ENCODE measurements around the gene TRMT44. TPM values are rescaled to one million over a fixed set of nuclear protein-coding genes. Genes with fewer than 3 reads are reported as not detected.

The TRMT44 gene, protein sequence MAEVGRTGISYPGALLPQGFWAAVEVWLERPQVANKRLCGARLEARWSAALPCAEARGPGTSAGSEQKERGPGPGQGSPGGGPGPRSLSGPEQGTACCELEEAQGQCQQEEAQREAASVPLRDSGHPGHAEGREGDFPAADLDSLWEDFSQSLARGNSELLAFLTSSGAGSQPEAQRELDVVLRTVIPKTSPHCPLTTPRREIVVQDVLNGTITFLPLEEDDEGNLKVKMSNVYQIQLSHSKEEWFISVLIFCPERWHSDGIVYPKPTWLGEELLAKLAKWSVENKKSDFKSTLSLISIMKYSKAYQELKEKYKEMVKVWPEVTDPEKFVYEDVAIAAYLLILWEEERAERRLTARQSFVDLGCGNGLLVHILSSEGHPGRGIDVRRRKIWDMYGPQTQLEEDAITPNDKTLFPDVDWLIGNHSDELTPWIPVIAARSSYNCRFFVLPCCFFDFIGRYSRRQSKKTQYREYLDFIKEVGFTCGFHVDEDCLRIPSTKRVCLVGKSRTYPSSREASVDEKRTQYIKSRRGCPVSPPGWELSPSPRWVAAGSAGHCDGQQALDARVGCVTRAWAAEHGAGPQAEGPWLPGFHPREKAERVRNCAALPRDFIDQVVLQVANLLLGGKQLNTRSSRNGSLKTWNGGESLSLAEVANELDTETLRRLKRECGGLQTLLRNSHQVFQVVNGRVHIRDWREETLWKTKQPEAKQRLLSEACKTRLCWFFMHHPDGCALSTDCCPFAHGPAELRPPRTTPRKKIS
- 10 to 100 TPM; 39.0 to 61.0 (median 49.2) TPM for total RNA-seq

DNA sequence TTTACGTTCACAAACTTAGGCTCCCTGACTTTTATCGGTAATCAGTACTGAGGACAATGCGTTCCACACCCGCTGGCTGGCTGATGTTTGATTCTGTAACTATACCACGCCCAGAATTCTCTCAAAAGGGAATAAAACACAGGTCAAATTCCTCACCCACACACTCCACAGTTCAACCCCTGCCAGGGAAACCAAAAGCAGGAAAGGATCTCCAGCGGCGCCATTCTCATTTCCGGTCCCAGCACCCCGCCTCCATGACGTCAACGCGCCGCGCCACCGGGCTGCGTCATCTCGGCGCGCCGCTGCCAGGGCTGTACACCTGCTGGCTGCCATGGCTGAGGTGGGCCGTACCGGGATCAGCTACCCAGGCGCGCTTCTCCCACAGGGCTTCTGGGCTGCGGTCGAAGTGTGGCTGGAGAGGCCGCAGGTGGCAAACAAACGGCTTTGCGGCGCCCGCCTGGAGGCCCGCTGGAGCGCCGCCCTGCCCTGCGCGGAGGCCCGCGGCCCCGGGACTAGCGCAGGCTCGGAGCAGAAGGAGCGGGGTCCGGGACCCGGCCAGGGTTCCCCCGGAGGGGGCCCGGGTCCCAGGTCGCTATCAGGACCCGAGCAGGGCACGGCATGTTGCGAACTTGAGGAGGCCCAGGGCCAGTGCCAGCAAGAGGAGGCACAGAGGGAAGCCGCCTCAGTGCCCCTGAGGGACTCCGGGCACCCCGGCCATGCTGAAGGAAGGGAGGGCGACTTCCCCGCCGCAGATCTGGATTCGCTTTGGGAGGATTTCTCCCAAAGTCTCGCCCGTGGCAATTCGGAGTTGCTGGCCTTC is at the start of gene TRMT44, which contains the start of gene ACOX3:
Gene TRMT44, plus strand, starts transcription at position 286 of the 820 bp plus-strand sequence. Its CDS starts 46 bp downstream, at position 332.
Gene ACOX3, minus strand, starts transcription at position 232 of the 820 bp plus-strand sequence. CDS start 24,202 bp downstream, outside the sequence.
- H3K4me3 ChIP-seq (ENCODE audit: low read depth, poor library complexity, severe bottlenecking) = peak within 1 kb of the TSS; percentile 93
- WGBS, 2 donors = 0 to 1% methylated on average over 23 to 53 of the region's 60 CpGs
- TF ChIP-seq, protein P1, sequence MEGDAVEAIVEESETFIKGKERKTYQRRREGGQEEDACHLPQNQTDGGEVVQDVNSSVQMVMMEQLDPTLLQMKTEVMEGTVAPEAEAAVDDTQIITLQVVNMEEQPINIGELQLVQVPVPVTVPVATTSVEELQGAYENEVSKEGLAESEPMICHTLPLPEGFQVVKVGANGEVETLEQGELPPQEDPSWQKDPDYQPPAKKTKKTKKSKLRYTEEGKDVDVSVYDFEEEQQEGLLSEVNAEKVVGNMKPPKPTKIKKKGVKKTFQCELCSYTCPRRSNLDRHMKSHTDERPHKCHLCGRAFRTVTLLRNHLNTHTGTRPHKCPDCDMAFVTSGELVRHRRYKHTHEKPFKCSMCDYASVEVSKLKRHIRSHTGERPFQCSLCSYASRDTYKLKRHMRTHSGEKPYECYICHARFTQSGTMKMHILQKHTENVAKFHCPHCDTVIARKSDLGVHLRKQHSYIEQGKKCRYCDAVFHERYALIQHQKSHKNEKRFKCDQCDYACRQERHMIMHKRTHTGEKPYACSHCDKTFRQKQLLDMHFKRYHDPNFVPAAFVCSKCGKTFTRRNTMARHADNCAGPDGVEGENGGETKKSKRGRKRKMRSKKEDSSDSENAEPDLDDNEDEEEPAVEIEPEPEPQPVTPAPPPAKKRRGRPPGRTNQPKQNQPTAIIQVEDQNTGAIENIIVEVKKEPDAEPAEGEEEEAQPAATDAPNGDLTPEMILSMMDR (IDR thresholded peaks at IDR 0.05) = no peak
- peak in 1 of 2 donors; percentile 18 for TF ChIP-seq POLR2A (IDR thresholded peaks at IDR 0.05)
- intact Hi-C loops (cut with DNase I; ENCODE audit: low total_unique reads) = no loop called here
- peak; percentile 91 to 98 for DNase-seq (ENCODE audit: low spot score in 2 of 2)

DNA sequence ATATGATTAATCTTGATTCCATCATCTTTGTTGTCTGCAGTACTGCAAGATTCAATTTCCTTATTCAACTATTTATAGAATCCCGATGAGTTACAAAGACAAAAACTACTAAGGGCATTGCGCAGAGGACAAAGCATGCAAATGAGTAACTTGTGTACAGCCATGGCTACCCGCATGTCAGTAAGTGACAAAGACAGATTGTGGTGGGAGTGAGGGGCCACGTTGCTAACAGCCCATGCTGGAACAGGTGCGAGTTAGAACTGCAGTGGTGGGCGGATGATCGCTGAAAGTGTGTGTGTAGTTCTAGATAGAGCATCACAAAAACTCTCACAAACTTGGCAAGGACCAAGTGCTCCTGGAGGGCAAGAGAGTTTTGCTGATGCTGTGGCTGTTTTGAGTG is 49.5 kb upstream of the TRMT44 start:
- intact Hi-C loops (cut with DNase I; ENCODE audit: low total_unique reads) = no loop called here
- WGBS, 2 donors = 87 to 93% methylated on average over 7 of the region's 7 CpGs
- no peak for DNase-seq (ENCODE audit: low spot score in 2 of 2)
- TF ChIP-seq POLR2A (IDR thresholded peaks at IDR 0.05) = no peak
- TF ChIP-seq, protein P1 (IDR thresholded peaks at IDR 0.05) = no peak
- no peak overlapping the region for H3K4me3 ChIP-seq (ENCODE audit: low read depth, poor library complexity, severe bottlenecking)

DNA sequence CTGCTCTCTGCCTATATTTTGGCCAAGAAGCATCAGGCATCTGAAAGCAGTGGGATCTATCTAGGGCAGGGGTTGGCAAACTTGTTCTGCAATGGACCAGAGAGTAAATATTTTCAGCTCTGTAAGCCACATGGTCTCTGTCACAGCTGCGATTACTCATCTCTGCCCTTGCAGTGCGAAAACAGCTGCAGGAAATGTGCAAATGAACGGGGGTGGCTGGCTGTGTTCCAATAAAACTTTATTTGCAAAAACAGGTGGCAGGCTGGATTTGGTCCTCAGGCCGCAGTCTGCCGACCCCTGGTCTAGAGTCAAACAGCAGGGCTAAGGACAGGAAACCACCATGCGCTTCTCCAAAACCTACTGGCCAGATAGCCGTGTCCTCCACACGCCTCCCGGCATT is 48.6 kb upstream of the TRMT44 start:
- intact Hi-C loops (cut with DNase I; ENCODE audit: low total_unique reads) = no loop called here
- TF ChIP-seq, protein P1 (IDR thresholded peaks at IDR 0.05) = no peak
- TF ChIP-seq POLR2A (IDR thresholded peaks at IDR 0.05) = no peak
- 59 to 73% methylated on average over 9 of the region's 9 CpGs for WGBS, 2 donors
- peak in 1 of 2 donors; percentile 61 for DNase-seq (ENCODE audit: low spot score in 2 of 2)
- H3K4me3 ChIP-seq (ENCODE audit: low read depth, poor library complexity, severe bottlenecking) = no peak overlapping the region

DNA sequence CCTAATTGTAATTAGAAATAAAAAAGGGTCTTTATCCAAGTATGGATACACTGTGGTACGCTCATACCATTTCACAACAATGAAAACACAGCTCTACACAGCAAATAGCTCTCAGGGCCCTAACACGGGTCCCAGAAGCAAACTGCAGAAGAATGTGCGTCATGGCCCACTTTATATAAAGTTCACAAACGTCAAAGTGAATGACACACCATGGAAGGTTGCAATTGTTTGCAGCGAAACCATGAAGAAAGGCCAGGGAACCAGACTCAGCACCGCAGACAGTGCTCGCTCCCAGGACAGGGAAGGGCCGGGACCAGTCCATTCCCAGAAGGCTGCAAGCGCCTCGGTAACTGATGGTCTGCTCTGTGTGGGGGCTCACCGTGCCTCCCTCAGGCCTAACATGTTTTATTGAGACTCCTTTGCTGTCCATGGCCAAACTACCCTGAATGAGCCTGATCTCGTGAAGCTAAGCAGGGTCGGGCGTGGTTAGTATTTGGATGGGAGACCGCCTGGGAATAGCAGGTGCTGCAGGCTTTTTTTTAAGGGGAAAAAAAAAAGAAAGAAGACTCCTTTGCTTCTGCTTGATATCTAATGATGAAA is 47.9 kb upstream of the TRMT44 start:
- TF ChIP-seq, protein P1 (IDR thresholded peaks at IDR 0.05) = no peak
- no peak for TF ChIP-seq POLR2A (IDR thresholded peaks at IDR 0.05)
- intact Hi-C loops (cut with DNase I; ENCODE audit: low total_unique reads) = no loop called here
- H3K4me3 ChIP-seq (ENCODE audit: low read depth, poor library complexity, severe bottlenecking) = no peak overlapping the region
- no peak for DNase-seq (ENCODE audit: low spot score in 2 of 2)
- WGBS, 2 donors = 82 to 86% methylated on average over 15 of the region's 15 CpGs

DNA sequence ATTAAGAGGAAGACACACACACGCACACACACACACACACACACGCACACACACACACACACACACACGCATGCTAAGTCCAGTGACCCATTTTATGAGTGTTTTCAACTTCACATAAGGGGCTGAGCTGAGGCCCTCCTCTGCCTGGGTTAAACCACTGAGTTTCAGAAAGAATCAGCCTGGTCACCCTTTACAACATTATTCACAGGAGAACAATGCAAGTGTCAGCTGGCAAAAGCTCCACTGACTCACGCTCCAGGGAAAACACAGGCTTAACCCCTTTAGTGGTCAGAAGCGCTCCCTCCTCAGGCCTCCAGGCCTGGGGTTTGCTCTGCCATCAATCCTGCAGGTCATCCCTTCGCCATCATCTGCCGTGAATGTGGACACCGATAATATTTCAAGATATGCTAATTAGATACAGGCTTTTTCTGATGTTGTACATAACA is 47.0 kb upstream of the TRMT44 start:
- H3K4me3 ChIP-seq (ENCODE audit: low read depth, poor library complexity, severe bottlenecking) = no peak overlapping the region
- intact Hi-C loops (cut with DNase I; ENCODE audit: low total_unique reads) = no loop called here
- no peak for TF ChIP-seq POLR2A (IDR thresholded peaks at IDR 0.05)
- TF ChIP-seq, protein P1 (IDR thresholded peaks at IDR 0.05) = no peak
- DNase-seq (ENCODE audit: low spot score in 2 of 2) = peak in 1 of 2 donors; percentile 77
- WGBS, 2 donors = 57 to 60% methylated on average over 8 of the region's 8 CpGs
